GM12878 (cell line): ENCODE results near the gene CD40LG.

Experiments used
- BRCA1 ChIP-seq: IDR thresholded peaks from 2 replicates; pipeline ENCODE4 v1.6.1; 2011; ENCODE audit warnings: low read depth, low read length, improper control_type of control experiment
- CHD1 ChIP-seq: IDR thresholded peaks from 2 replicates; pipeline ENCODE4 v1.6.1; 2012; ENCODE audit warnings: low read depth, low read length, improper control_type of control experiment
- NFYB ChIP-seq: IDR thresholded peaks from 2 replicates; pipeline ENCODE4 v1.6.1; 2011; ENCODE audit warnings: low read depth, mild to moderate bottlenecking, low read length, improper control_type of control experiment, moderate library complexity; ENCODE audit not compliant: insufficient read depth
- POLR2AphosphoS5 ChIP-seq: IDR thresholded peaks from 2 replicates; pipeline ENCODE4 v1.6.1; 2011; ENCODE audit warnings: mild to moderate bottlenecking, low read length, inconsistent platforms
- RAD21 ChIP-seq: IDR thresholded peaks from 2 replicates; pipeline ENCODE4 v1.6.1; 2011; ENCODE audit warnings: mild to moderate bottlenecking, low read depth, low read length, moderate library complexity; ENCODE audit not compliant: insufficient read depth
- ZNF207 ChIP-seq: fragments of 450-650 bp; IDR thresholded peaks from 2 replicates; pipeline ENCODE4 v1.6.1; 2014; ENCODE audit warnings: antibody characterized with exemption, mild to moderate bottlenecking, borderline replicate concordance
- TF ChIP-seq, protein P1 (sequence below): IDR thresholded peaks from 2 replicates; pipeline ENCODE4 v1.6.1; 2012; ENCODE audit warnings: low read length, inconsistent platforms
- TF ChIP-seq, protein P2 (sequence below), 3 experiments: IDR thresholded peaks in 2 of 3; conservative IDR thresholded peaks in 1 of 3; 2 replicates each; pipeline ENCODE4 v1.5.1; 2011; ENCODE audit warnings: low read depth in 3 of 3, low read length in 3 of 3, mild to moderate bottlenecking in 3 of 3, control low read depth in 2 of 3, moderate library complexity in 2 of 3, inconsistent platforms in 1 of 3, mixed read lengths in 1 of 3; ENCODE audit not compliant: control insufficient read depth in 2 of 3, insufficient read depth in 1 of 3; ENCODE audit errors: extremely low read depth in 1 of 3

DNA sequence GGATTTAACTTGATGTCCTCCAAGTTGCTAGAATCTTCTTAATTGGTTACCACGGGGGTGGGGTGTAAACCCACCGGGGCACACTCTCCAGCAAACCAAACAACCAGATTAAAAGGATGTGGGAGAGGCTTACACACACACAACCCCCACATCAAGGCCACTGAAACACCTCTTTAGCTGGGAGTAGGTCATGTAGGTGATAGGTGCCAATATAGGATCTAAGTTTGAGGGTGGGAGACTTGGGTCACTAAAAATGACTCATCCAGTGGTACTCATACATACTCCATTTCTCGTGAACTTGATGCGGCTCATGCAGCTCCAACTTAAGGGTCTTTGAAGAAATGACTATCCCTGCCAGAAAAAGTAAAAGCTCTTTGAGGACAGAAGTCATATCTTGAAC is 20.5 kb upstream of the CD40LG start:
- TF ChIP-seq, protein P1, sequence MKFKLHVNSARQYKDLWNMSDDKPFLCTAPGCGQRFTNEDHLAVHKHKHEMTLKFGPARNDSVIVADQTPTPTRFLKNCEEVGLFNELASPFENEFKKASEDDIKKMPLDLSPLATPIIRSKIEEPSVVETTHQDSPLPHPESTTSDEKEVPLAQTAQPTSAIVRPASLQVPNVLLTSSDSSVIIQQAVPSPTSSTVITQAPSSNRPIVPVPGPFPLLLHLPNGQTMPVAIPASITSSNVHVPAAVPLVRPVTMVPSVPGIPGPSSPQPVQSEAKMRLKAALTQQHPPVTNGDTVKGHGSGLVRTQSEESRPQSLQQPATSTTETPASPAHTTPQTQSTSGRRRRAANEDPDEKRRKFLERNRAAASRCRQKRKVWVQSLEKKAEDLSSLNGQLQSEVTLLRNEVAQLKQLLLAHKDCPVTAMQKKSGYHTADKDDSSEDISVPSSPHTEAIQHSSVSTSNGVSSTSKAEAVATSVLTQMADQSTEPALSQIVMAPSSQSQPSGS, result no peak
- TF ChIP-seq, protein P2, sequence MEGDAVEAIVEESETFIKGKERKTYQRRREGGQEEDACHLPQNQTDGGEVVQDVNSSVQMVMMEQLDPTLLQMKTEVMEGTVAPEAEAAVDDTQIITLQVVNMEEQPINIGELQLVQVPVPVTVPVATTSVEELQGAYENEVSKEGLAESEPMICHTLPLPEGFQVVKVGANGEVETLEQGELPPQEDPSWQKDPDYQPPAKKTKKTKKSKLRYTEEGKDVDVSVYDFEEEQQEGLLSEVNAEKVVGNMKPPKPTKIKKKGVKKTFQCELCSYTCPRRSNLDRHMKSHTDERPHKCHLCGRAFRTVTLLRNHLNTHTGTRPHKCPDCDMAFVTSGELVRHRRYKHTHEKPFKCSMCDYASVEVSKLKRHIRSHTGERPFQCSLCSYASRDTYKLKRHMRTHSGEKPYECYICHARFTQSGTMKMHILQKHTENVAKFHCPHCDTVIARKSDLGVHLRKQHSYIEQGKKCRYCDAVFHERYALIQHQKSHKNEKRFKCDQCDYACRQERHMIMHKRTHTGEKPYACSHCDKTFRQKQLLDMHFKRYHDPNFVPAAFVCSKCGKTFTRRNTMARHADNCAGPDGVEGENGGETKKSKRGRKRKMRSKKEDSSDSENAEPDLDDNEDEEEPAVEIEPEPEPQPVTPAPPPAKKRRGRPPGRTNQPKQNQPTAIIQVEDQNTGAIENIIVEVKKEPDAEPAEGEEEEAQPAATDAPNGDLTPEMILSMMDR (IDR thresholded peaks at IDR 0.05 in 2 of 3, conservative IDR thresholded peaks at IDR 0.05 in 1 of 3; ENCODE audit: control insufficient read depth in 2 of 3, extremely low read depth in 1 of 3, insufficient read depth in 1 of 3, low read depth in 3 of 3, low read length in 3 of 3), result no peak
- TF ChIP-seq BRCA1 (no peak), ZNF207 (no peak), CHD1 (no peak), NFYB (no peak), RAD21 (no peak), POLR2AphosphoS5 (no peak)
